Measurements from ENCODE around the gene RBM23. TPM values are rescaled to one million over a fixed set of nuclear protein-coding genes. Genes with fewer than 3 reads are reported as not detected.

The RBM23 gene
- total and polyA plus RNA-seq, 2 donors (not counting 3 experiments of a cell fraction or from before 2014, with no cell fraction given) = 67.7 to 68.9 TPM

DNA sequence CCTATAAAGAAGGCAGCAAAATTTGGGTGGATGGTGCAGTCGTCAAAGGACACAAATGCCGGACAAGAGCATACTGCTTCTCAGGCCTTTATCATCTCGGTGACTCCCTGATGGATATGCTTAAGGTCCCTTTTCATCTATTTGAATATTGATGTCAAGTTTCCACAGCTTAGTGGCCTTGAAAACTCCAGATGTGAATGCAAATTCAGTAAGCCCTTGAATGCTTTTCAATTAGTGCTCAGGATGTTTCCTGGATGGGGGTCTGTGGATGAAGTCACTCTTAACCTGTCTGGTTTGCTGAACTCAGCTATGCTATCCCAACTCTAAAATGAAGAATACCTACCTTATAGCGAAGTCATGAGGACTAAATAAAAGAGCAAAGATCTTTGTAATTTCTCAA lies 25.2 kb downstream of the RBM23 start:
- BruUV-seq (replicated peaks) = no TSS peak
- H3K79me2 ChIP-seq (ENCODE audit: control insufficient read depth, insufficient read depth, low read length) = no peaks in the 10 kb centered on the region
- no peaks in the 10 kb centered on the region for H3K36me3 ChIP-seq (ENCODE audit: control insufficient read depth in 2 of 2, extremely low read depth in 1 of 2, insufficient read depth in 2 of 2, low read length in 2 of 2)
- CTCF ChIA-PET = interaction anchor here (1.2 to 9.7 kb wide), 3 partner anchors 12 to 321 kb away, joined by 3 to 75 read pairs (median 4); partner anchors contain the start of gene LRP10
- no peak overlapping the region for H3K4me3 ChIP-seq (replicated peaks in 1 of 3; ENCODE audit: insufficient read depth in 1 of 3, low read depth in 1 of 3, low read length in 3 of 3)
- no peaks in the 10 kb centered on the region for H3K9me1 ChIP-seq (replicated peaks; ENCODE audit: control insufficient read depth, extremely low read depth, insufficient read depth, low read length)
- no peaks in the 10 kb centered on the region for H4K20me1 ChIP-seq (replicated peaks; ENCODE audit: control insufficient read depth, extremely low read depth, insufficient read depth, low read length)
- no peaks in the 10 kb centered on the region for H3K9me3 ChIP-seq (replicated peaks; ENCODE audit: control insufficient read depth, insufficient read depth, low read length)
- no peak overlapping the region for H3K4me2 ChIP-seq (ENCODE audit: insufficient read depth, low read length)
- POLR2A ChIA-PET = interaction anchor here (0.6 kb wide), 1 partner anchor 21 kb away, joined by 3 read pairs; no protein-coding TSS in a partner anchor
- FAIRE-seq = no peak
- intact Hi-C loops (cut with micrococcal nuclease) (no loop called here), dilution Hi-C loops (cut with MboI; ENCODE audit: extremely low pct_ligation_motif_present, low sequenced_read_pairs) (no loop called here)
- H2AFZ ChIP-seq (ENCODE audit: low read depth, low read length) = no peak overlapping the region
- H3K27me3 ChIP-seq (ENCODE audit: control insufficient read depth in 2 of 2, insufficient read depth in 2 of 2, low read length in 2 of 2) = no peaks in the 10 kb centered on the region
- TF ChIP-seq POLR2AphosphoS5 (IDR thresholded peaks at IDR 0.05; ENCODE audit: insufficient read depth, low read depth, low read length) = no peak
- TF ChIP-seq, protein P1, sequence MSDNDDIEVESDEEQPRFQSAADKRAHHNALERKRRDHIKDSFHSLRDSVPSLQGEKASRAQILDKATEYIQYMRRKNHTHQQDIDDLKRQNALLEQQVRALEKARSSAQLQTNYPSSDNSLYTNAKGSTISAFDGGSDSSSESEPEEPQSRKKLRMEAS (IDR thresholded peaks at IDR 0.05; ENCODE audit: insufficient read depth, insufficient read length) = no peak
- no peak for TF ChIP-seq EZH2 (IDR thresholded peaks at IDR 0.05; ENCODE audit: borderline replicate concordance, low read depth, low read length, severe bottlenecking)
- no peak for TF ChIP-seq JUN (IDR thresholded peaks at IDR 0.05; ENCODE audit: borderline replicate concordance, insufficient read depth, insufficient read length, low read depth)
- TF ChIP-seq, protein P2, sequence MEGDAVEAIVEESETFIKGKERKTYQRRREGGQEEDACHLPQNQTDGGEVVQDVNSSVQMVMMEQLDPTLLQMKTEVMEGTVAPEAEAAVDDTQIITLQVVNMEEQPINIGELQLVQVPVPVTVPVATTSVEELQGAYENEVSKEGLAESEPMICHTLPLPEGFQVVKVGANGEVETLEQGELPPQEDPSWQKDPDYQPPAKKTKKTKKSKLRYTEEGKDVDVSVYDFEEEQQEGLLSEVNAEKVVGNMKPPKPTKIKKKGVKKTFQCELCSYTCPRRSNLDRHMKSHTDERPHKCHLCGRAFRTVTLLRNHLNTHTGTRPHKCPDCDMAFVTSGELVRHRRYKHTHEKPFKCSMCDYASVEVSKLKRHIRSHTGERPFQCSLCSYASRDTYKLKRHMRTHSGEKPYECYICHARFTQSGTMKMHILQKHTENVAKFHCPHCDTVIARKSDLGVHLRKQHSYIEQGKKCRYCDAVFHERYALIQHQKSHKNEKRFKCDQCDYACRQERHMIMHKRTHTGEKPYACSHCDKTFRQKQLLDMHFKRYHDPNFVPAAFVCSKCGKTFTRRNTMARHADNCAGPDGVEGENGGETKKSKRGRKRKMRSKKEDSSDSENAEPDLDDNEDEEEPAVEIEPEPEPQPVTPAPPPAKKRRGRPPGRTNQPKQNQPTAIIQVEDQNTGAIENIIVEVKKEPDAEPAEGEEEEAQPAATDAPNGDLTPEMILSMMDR (IDR thresholded peaks at IDR 0.05; ENCODE audit: extremely low read depth in 1 of 2, insufficient read depth in 1 of 2, low read depth in 1 of 2, low read length in 2 of 2) = no peak
- TF ChIP-seq MYC (IDR thresholded peaks at IDR 0.05; ENCODE audit: low read depth, low read length) = no peak
- TF ChIP-seq POLR2A (IDR thresholded peaks at IDR 0.05; ENCODE audit: low read depth, low read length) = no peak
- TF ChIP-seq GATA2 (IDR thresholded peaks at IDR 0.05; ENCODE audit: insufficient read depth, insufficient read length, low read depth, low read length) = no peak
- DNase-seq (ENCODE audit: low read depth, low spot score) = no peak
- no peaks in the 10 kb centered on the region for H3K4me1 ChIP-seq (ENCODE audit: control insufficient read depth, extremely low read depth, insufficient read depth, low read length)
- no peak overlapping the region for H3K27ac ChIP-seq (ENCODE audit: insufficient read depth, low read depth, low read length)
- H3K9ac ChIP-seq (replicated peaks; ENCODE audit: extremely low read depth, insufficient read depth, low read length) = no peak overlapping the region

Data from endothelial cell of umbilical vein (primary cell).